Activated T-helper 1 cell treated with anti-CD3 and anti-CD28 coated beads, Interleukin-2, amount 50 U/mL, for 16 hours (primary cell): ENCODE data around the gene HRH1.
"Not testable (repeated sequence)": the region's sequence is repeated elsewhere in the genome, so short reads cannot be mapped to it uniquely, and the experiment has no call there.

Experiments
- DNase-seq, 2 donors: peaks; one replicate each; pipeline ENCODE4 v3.0.0-alpha.2; 2020; ENCODE audit warnings: low read depth in 1 of 2, low spot score in 1 of 2

HRH1 gene

GRCh38 chr3:11140713-11141104, 13.6 kb upstream of the HRH1 start:
- DNase-seq: no peak

GRCh38 chr3:11143476-11143875, 10.8 kb upstream of the HRH1 start:
- DNase-seq: no peak

GRCh38 chr3:11144996-11145395, 9.3 kb upstream of the HRH1 start:
- no peak for DNase-seq

- no peak for DNase-seq
Measured at GRCh38 chr3:11145888-11146287, 8.4 kb upstream of the HRH1 start.

- no peak for DNase-seq
Measured at GRCh38 chr3:11146773-11147660, 7.3 kb upstream of the HRH1 start.

- DNase-seq: no peak
Measured at GRCh38 chr3:11150256-11150655, 4.0 kb upstream of the HRH1 start.

GRCh38 chr3:11152301-11152700, 2.0 kb upstream of the HRH1 start:
- DNase-seq: no peak

GRCh38 chr3:11154953-11155325, 646 bp downstream of the HRH1 start:
- DNase-seq: no peak

GRCh38 chr3:11155341-11156025, 1.2 kb downstream of the HRH1 start:
- DNase-seq: no peak

- no peak for DNase-seq
Measured at GRCh38 chr3:11156026-11156410, 1.7 kb downstream of the HRH1 start.

- DNase-seq: no peak
Measured at GRCh38 chr3:11157421-11157820, 3.1 kb downstream of the HRH1 start.

- no peak for DNase-seq
Measured at GRCh38 chr3:11159421-11159904, 5.2 kb downstream of the HRH1 start.

GRCh38 chr3:11161666-11162065, 7.4 kb downstream of the HRH1 start:
- DNase-seq: no peak

- no peak for DNase-seq
Measured at GRCh38 chr3:11162401-11163345, 8.4 kb downstream of the HRH1 start.

GRCh38 chr3:11164607-11165006, 10.3 kb downstream of the HRH1 start:
- no peak for DNase-seq

GRCh38 chr3:11165476-11165875, 11.2 kb downstream of the HRH1 start:
- no peak for DNase-seq

GRCh38 chr3:11166807-11167400, 12.6 kb downstream of the HRH1 start:
- not testable (repeated sequence) for DNase-seq

- no peak for DNase-seq
Measured at GRCh38 chr3:11167590-11167989, 13.3 kb downstream of the HRH1 start.

- DNase-seq: no peak
Measured at GRCh38 chr3:11168406-11168805, 14.1 kb downstream of the HRH1 start.

- no peak for DNase-seq
Measured at GRCh38 chr3:11168881-11169805, 14.8 kb downstream of the HRH1 start.
